Gastrocnemius medialis (tissue), 4 donors: ENCODE measurements around the gene DGKE. TPM values are rescaled to one million over a fixed set of nuclear protein-coding genes. Genes with fewer than 3 reads are reported as not detected.

Experiments
- ATAC-seq, 2 donors: fragments of 150-250 bp; one replicate each; pipeline ENCODE4 v1.9.1; 2016
- DNase-seq, 2 donors: peaks; one replicate each; pipeline ENCODE4 v3.0.0-alpha.2; 2019
- H3K27ac ChIP-seq, 4 donors: fragments of 200-600 bp; sonication (generic); 1 replicate in 1 of 4; 2 replicates in 3 of 4; pipeline ENCODE4 v1.5.1; 2016 to 2018; ENCODE audit warnings: mild to moderate bottlenecking in 2 of 4, moderate library complexity in 1 of 4
- H3K27me3 ChIP-seq, 3 donors: fragments of 200-600 bp; sonication (generic) in 2 of 3; 1 replicate in 1 of 3; 2 replicates in 2 of 3; pipeline versions ENCODE4 v1.5.1 to v1.6.0; 2016 to 2019; ENCODE audit warnings: mild to moderate bottlenecking in 1 of 3, moderate library complexity in 1 of 3
- H3K36me3 ChIP-seq, 2 donors: fragments of 200-600 bp; sonication (generic) in 1 of 2; one replicate each; pipeline ENCODE4 v1.5.1; 2017 to 2018
- H3K4me1 ChIP-seq, 2 donors: fragments of 200-600 bp; sonication (generic) in 1 of 2; one replicate each; pipeline ENCODE4 v1.5.1; 2016 to 2017; ENCODE audit warnings: mild to moderate bottlenecking in 2 of 2
- H3K4me3 ChIP-seq, 4 donors: fragments of 200-600 bp; sonication (generic) in 3 of 4; 1 replicate in 1 of 4; 2 replicates in 3 of 4; pipeline ENCODE4 v1.5.1; 2016 to 2019; ENCODE audit warnings: mild to moderate bottlenecking in 2 of 4
- H3K9me3 ChIP-seq, 3 donors: fragments of 200-600 bp; sonication (generic) in 2 of 3; 1 replicate in 1 of 3; 2 replicates in 2 of 3; pipeline ENCODE4 v1.5.1; 2016 to 2019
- CTCF ChIP-seq, 5 experiments: fragments of 450-650 bp in 3 of 5; fragments of 200-600 bp in 2 of 5; sonication (generic) in 2 of 5; IDR thresholded peaks in 4 of 5; conservative IDR thresholded peaks in 1 of 5; 1 replicate in 4 of 5; 2 replicates in 1 of 5; pipeline ENCODE4 v1.5.1; 2016 to 2019; ENCODE audit warnings: antibody characterized with exemption in 5 of 5, mild to moderate bottlenecking in 3 of 5, moderate library complexity in 3 of 5
- POLR2A ChIP-seq, 2 donors: fragments of 450-650 bp; IDR thresholded peaks; one replicate each; pipeline ENCODE4 v1.6.1; 2017; ENCODE audit warnings: antibody characterized with exemption in 2 of 2, mild to moderate bottlenecking in 2 of 2, moderate library complexity in 2 of 2
- in situ Hi-C, 4 donors: fragments of 200-750 bp; cut with MboI; loops; one replicate each; pipeline versions ENCODE4 v1.15.0 to v1.8.0; 2017; ENCODE audit warnings: low sequenced_read_pairs in 4 of 4
- intact Hi-C: fragments of 100-400 bp; cut with DNase I; formaldehyde crosslinking; loops from one replicate; pipeline ENCODE4 v1.15.1; 2023; ENCODE audit warnings: low total_unique reads
- total RNA-seq, 4 donors: library from RNA; depleted of rRNA; stranded (reverse); fragments of >200 nt; gene quantifications; one replicate each; pipeline versions ENCODE4 v1.1.0 to v1.2.3, GENCODE V29; 2016

Gene DGKE
- total RNA-seq, 4 donors from 2014 or later: 0.53 to 3.0 (median 1.6) TPM

DNA sequence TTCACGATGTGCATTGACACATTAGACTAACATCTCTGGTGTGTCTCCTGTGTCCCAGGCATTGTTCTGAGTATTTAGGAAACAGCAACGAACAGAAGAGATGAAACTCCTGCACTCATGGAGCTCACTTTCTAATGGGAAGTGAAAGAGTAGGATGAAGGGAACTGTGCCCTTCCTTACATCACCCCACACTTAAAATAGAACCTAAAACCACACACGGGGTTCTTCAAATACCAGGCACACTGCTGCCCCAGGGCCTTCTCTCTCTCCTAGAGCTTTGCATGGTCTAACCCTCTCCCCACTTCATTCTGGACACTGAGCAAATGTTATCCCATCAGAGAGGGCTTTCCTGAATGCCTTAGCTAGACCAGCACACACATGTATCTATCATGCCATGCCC lies 46.2 kb downstream of the DGKE start:
- Histone ChIP-seq H3K36me3 (no peaks in the 10 kb centered on the region), H3K9me3 (no peaks in the 10 kb centered on the region), H3K27ac (no peak overlapping the region), H3K4me3 (no peak overlapping the region), H3K27me3 (no peaks in the 10 kb centered on the region), H3K4me1 (peaks cover 0 to 5% of the 10 kb centered on the region in 2 donors)
- in situ Hi-C loops (no loop called here), intact Hi-C loops (no loop called here)
- DNase-seq (no peak), ATAC-seq (no peak)
- no peak for TF ChIP-seq CTCF (IDR thresholded peaks at IDR 0.05 in 4 of 5, conservative IDR thresholded peaks at IDR 0.05 in 1 of 5)

DNA sequence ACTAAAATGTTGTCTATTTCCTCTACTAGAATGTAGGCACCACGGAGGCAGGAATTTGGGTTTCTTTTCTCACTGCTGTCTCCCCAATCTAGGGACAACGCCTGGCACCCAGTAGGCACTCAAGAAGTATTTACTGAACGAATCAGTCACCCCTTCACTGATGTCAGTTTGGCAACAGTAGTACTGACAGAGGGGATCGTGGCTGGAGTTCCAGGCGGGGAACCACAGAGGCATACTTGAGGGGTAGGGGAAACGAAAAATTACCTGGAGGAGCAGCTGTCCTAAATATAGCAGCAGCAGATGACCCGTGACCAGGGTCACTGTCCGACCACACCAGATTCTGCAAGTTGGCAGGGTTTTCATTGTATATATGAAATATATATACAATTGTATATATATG lies 46.6 kb downstream of the DGKE start:
- Histone ChIP-seq H3K4me1 (peaks cover 0 to 5% of the 10 kb centered on the region in 2 donors), H3K27ac (no peak overlapping the region), H3K27me3 (no peaks in the 10 kb centered on the region), H3K36me3 (no peaks in the 10 kb centered on the region), H3K4me3 (no peak overlapping the region), H3K9me3 (no peaks in the 10 kb centered on the region)
- in situ Hi-C loops (no loop called here), intact Hi-C loops (no loop called here)
- no peak for ATAC-seq
- TF ChIP-seq POLR2A (IDR thresholded peaks at IDR 0.05) (no peak), CTCF (IDR thresholded peaks at IDR 0.05 in 4 of 5, conservative IDR thresholded peaks at IDR 0.05 in 1 of 5) (no peak)
- no peak for DNase-seq

DNA sequence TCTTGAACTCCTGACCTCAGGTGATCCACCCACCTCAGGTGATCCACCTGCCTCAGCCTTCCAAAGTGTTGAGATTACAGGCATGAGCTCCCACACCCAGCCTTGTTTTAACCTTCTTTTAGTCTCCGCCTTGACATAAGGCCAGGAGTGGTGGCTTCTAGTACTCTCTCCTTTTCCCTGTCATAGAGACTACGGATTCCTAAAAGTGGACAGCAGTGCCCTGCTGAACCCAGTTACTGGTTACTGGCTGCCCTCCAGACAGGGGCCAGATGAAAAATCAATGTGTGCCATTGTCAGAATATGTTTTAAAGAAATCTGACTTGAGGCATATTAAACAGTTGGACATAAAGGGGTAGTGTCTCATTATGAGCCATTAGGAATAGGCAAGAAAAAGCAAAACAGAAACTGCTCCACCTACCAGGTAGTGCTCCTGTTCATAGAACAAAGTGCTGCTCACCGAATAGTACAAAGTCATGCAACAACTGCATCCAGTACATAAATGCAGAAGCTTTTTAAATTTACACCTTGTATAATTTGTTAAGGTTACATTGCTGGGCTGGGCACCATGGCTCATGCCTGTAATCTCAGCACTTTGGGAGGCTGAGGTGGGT lies 47.8 kb downstream of the DGKE start:
- in situ Hi-C loops (no loop called here), intact Hi-C loops (no loop called here)
- Histone ChIP-seq H3K4me1 (peaks cover 0 to 5% of the 10 kb centered on the region in 2 donors), H3K27me3 (no peaks in the 10 kb centered on the region), H3K36me3 (no peaks in the 10 kb centered on the region), H3K4me3 (no peak overlapping the region), H3K9me3 (no peaks in the 10 kb centered on the region), H3K27ac (no peak overlapping the region)
- DNase-seq: no peak
- ATAC-seq: no peak
- TF ChIP-seq CTCF (IDR thresholded peaks at IDR 0.05 in 4 of 5, conservative IDR thresholded peaks at IDR 0.05 in 1 of 5) (no peak), POLR2A (IDR thresholded peaks at IDR 0.05) (no peak)

GRCh38 chr17:56883616-56884015 lies 49.7 kb downstream of the DGKE start:
- peaks cover 0 to 14% of the 10 kb centered on the region in 2 donors for H3K36me3 ChIP-seq
- no peaks in the 10 kb centered on the region for H3K9me3 ChIP-seq
- H3K4me3 ChIP-seq: no peak overlapping the region
- no peaks in the 10 kb centered on the region for H3K27me3 ChIP-seq
- peaks cover 0 to 5% of the 10 kb centered on the region in 2 donors for H3K4me1 ChIP-seq
- H3K27ac ChIP-seq: no peak overlapping the region
- TF ChIP-seq CTCF (IDR thresholded peaks at IDR 0.05 in 4 of 5, conservative IDR thresholded peaks at IDR 0.05 in 1 of 5) (no peak), POLR2A (IDR thresholded peaks at IDR 0.05) (no peak)
- no peak for DNase-seq
- ATAC-seq: no peak
- in situ Hi-C loops (no loop called here), intact Hi-C loops (no loop called here)
